COLO668 (cell line): ENCODE data around the gene MRGPRE.

Source experiments
- DNase-seq: peaks from one replicate; lab custom pipeline; 2025; ENCODE audit not compliant: unreplicated experiment; lab: John Stamatoyannopoulos, UW

MRGPRE gene

DNA sequence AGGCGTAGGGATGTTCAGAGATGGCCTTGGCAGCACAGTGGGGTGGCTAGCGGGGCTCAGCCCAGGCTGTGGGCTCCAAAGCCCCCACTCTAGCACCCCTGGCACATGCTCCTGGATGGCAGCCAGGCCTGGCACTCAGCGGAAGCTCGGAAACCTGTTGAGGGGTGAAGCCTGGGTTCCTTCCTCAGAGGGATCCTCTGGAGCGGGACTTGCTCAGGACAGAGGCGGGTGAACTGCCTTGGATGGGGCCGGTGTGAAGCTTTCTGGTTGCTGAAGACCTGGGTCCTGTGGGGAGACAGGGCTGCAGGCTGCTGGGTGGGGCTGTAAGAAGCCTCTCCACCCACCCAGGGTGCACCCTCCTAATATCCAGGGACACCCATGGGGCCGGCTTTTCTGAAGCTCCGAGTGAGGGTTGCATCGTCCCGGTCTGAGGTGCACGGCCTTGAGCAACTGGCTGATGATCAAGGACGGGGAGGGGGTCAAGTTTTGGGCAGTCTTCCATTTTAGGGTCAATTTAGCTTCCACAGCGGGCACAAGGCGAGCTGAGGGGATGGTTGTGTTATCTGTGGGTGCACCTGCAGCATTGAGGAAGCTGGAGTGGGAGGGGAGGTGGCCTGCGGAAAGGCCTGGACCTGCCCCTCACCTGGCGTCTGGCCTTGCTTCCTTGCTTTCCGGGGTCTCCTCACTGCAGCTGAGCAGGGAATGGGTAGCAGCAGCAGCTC lies 5.2 kb downstream of the MRGPRE start:
- no peak for DNase-seq

DNA sequence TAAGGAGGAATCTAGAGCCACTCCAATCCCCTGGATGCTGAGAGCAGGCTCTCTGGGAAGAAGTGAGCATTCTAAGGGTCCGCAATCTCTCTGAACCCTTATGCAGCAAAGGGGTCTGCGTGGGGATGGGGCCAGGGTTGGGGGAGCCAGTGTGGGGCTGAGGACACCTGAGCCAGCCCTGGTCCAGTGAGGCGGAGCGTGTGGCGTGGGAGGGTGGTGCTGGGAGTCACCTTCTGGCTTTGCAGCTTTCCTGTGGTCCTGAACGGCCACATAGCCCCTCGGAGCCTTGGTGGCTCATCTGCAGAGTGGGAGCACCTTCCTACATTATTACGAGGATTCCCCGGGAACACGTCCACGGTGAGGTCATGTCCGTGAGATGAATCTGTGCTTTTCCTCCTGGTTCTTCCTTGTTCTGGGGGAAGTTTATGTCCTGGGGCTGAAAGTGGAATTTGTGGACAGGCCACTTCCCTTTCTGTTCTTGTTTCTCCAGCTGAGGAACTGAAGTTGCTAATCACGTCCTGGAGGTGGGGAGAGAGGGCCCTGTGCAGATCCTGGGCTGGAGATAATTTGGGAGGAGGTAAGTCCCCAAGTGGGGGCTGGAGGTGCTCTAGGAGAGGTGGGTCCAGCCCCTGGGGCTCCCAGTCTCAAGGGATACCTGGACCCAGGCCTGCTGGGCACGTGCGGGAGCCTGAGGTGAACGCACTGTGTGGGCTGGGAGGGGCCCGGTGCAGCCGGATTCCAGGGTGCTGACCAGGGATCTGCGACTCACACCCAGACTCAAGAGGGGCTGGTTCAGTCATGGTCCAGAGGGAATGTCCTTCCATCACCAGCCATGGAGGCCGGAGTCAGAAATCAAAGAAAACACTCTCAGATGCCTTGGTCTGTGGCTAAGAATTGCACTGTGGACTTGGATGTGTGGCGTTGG lies 6.1 kb downstream of the MRGPRE start:
- no peak for DNase-seq

DNA sequence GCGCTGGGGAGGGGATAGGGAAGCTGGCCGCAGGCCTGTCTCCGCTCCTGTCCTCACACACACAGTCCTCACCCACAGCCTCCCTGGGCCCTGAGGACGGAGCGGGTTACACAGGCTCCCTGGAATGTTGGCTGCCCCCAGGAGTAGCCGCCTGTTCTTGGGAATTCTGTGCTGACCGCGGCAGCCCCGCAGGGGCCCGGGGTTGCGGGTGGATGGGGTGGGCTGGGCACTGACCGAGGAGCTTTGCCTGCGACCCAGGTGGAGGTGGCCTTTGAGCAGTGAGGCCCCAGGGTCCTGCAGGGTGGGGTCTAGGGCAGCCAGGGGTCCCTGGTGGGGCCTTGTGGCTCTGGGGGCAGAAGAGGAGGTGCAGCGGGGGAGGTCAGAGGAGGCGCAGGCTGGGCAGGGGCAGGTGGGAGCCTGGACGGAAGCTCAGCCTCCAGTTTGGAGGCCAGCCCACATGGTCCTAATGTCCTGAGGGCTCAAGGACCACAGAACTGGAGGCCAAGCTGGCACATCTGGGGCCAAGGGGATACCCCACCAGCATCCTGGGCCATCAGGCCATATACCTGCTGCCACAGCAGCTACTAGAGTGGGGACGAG lies 7.0 kb downstream of the MRGPRE start:
- no peak for DNase-seq

DNA sequence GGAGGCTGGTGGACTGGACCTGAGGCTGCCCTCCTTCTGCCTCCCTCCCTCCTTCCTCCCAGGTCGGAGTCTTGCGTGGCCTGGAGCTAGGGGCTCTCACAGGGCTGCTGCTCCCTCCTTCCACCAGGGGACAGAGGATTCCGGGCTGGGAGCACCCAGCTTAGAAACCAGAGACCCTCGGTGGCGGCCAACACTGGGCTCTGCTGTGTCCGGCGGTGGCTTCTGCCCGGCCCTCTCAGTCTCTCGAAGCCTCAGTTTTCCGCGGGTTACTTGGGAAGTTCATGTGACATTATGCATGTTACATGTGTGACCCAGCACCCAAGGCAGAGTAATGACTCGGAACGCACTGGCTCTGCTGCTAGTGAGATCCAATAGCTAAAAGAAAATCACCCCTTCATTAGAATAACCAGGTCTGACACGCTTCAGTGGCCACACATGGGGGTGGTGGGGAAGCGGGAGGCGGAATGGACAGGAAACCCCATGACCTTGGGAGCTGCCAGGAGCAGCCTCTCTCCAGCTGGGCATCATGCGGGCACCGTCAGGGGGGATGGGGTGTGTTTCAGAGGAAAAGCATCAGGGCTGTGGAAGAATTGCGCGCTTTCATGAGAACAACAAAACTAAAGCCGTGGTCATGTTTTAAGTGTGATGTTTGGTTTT lies 7.7 kb downstream of the MRGPRE start:
- no peak for DNase-seq

DNA sequence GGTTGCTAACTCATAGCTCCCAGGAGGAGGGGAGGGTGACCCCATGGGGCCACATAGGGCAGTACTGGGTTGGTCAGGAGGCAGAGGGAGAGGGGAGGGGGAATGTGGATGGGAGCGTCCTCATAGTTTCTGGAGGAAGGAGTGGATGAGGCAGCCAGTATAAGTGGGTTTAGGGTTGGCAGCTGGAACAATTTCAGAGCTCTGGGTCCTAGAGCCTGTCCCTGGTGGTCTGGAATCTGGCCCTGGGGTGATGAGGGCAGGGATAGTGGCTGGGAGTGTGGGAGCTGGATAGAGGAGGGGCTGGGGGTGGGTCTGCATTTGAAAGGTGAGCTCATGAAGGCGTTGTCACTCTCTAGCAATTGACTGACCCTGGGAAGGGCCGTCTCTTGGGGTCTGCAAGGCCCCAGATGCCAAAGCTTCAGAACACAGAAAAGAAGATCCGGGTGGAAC lies 8.3 kb downstream of the MRGPRE start:
- DNase-seq = no peak

DNA sequence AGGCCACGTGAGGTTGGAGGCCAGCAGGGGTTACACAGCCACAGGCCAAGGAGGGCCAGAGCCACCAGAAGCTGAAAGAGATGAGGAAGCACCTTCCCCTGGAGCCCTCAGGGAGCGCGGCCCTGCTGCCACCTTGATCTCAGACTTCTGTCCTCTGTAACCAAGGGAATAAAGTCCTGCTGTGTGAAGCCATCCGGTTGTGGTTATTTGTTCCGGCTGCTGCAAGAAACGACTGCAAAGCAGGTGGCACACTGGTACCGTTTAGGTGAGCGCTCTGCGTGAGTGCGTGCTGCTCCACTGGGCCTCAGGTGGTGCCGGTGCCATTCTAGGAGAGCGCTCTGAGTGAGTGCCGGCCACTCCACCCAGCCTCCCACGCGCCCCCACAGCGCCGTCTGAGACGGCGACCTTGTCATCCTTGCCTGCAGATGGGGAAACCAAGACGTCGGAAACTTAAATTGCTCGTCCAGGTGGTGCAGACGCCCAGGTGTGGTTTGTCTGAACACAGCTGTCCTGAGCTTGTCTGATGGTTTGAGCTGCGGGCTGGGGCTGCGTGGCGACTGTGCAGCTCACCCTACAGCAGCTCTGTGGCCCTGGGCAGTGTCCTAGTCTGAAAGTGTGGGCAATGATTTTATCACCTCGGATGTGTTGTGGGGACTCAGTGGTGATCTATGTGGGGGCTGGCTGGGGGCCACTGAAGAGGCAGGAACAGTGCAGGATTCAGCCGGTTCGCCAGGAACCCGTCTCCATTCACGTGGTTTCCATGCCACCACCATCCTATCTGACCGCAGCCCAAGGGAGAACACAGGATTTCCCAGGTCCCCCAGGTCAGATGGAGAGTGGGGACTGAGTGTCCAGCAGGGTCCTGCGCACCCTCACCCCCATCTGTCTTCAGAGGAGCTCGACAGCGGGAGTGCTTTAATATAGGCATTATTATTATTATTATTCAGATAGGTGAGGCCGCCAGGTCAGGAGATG lies 9.0 kb downstream of the MRGPRE start:
- no peak for DNase-seq

DNA sequence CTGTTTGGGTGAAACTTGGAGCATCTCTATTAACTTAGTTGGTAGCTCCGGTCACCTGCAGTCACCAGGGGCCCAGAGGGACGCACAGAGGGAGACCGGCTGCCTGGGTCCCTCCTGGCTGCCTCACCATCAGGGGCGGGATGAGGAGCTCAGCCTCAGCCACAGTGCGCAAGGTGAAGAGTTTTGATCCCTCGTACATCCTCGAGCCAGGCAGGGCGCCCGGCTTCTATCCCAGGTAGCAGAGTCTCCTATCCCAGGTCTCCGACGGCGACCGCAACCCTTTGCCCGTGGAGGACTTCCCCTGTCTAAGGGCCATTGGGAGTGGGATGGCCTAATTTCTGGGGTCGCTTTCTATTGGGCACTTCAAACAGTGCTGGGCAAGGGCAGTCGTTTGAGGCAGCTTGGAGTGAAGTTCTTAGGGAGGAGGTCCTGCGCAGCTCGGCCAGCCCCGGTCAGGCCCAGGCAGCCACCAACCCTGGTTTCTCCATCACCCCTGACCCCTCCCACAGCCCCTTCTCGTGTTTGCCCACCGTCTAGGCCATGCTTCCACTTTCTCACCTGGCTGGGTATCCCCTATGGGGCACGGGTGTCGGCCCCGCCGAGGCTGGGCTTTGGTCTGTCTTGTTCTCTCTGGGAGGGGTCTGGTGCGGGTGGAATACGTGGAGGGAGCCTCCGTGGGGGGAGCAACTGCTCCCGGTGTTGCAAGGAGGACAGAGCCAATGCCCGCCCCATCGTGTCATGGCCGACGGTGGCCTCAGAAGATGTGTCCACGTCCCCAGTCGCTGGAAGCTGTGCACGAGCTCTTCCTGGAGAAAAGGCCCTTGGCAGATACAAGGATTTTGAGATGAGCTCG lies 10.0 kb downstream of the MRGPRE start:
- DNase-seq = no peak

DNA sequence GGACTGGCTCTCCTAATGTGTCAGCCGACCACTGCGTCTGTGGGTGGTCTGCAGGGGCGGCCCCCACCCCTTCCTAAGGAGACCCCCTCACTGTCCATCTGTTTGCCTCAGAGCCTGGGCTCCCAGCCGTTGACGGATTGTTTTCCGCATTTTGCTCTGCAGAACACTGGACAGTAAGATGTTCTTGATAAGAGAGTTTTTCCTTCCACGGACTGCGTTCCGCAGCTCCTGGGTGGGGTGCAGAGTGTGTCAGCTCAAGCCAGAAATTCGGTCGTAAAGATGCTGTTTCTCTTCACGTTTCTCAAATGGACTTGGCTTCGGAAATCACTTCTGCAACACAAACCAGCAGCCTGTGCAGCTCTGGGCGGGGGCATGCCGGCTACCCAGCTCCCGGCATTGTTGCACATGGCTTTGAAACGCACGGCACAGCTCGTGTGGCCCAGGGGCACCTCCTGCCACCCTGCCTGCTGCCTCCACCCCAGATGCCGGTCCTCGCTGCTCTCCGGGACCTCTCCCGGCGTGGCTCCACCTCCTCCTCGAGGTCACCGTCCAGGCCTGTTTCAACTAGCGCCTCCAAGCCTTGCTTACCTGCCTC lies 10.7 kb downstream of the MRGPRE start:
- no peak for DNase-seq

DNA sequence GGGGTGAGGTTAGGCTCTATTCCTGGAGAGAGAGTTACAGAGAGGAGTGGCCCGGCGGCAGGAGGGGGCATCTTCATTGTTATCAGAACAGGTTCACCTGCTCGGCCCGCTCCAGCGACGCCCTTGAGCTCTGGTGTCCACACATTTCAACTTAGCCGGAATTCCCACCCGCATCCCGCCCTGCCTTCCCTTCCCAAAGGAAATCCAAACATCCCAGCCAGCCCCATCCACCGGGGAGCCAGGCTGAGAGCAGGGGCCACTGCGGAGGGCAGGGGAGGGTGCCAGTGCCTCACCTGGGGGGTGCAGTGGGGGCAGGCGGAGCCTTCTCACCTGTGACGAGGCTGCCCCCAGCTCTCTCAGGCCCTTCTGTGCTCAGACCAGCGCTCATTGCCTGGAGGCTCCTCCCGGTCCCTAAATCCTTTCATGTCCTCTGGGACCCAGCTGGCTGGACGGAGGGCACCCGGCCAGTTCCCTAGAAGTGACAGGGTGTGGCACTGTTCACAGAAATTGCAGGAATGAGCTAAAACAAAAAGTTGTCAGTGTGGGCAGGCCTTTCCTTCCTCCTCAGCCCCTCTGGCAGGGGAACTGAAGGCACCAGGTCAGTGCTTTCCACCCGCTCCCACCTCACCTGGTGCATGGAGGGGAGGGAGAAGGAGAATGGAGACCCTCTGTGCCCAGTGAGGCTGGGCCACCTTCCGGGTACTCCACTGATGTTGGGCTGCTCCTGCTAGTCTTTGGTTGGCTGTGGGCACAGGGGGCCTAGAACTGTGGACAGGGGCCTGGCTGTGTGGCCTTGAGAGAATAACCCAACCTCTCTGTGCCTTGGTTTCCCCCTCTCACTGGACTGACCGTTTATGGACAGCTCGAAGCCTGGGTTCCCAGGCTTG lies 11.5 kb downstream of the MRGPRE start:
- DNase-seq = no peak

DNA sequence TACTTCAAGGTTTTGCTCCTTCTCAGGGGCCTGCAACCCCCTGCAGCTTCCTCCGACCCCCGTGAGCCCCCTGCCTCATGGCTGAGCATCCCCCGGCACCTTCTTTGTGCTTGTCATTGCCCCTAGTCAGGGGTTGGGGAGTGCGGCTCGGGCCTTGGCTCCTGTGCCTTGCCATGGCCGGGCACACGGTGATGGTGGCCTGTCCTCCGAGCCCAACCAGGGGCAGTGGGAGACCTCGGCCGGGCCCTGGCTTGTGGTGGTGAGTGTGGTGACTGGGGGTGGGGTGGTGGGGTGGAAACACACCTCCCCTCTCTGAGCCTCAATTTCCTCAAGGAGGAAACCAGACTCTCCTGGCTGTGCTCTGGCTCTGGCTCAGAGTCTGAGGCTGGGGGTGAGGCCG lies 12.1 kb downstream of the MRGPRE start:
- no peak for DNase-seq

DNA sequence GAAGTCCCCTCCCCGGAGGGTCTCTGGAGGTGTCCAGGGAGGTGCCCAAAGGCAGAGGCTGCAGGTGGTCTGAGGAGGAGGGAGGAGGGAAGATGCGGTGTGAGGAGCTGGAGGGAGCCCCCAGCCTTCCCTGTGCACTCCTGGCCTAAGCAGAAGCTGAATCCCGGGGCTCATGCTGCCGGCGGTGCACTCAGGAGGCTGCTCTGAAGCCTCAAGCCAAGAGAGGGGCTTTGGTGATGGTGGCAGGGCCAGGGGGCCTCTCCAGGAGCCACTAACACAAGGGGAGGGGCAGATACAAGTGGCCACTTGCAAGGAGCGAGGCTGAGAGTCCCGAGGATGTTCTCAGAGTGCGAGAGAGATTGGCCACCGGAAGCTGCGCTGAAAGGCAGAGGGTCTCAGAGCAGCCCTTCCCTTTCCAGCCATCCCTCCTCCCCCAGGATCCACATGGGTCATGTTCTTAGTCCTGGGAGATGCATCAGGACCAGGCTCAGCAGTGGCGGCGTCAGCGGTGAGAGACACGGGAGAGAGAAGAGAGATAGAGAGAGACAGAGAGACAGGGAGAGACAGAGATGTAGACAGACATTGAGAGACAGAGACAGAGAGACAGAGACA lies 12.8 kb downstream of the MRGPRE start:
- DNase-seq = no peak

DNA sequence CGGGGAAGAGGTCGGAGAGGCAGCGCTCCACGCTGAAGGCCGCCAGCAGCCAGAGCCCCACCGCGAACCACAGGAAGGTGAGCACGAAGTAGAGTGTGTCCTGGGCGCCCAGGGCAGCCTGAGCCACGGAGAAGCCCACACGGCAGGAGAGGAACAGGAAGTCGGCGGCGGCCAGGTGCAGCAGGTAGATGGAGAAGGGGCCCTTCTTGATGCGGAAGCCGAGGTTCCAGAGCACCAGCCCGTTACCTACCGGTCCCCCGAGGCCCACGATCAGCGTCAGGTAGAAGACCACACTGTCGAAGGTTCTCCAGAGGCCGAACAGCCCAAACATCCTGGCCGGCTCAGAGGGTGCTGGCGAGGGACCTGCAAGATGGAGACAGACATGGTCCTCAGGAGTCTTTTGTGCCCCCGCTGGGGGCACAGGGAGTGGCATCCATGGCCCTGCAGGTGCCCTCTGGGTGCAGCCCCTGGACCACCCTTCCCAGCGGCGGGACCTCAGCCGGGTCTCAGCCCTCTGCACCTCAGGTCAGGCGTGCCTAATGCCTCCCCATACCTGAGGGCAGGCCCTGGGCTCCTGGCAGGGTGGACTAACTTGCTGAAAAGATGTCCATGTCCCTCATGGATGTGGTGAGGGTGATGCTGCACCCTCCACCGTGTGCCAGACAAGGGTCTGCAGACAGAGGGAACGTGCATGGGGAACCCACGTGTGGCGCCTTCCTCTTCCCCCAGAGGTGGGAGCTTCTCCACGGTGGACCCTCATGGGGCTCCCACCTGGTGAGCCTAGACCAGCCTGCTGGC lies 13.5 kb downstream of the MRGPRE start, which contains the start of gene MRGPRG:
Gene MRGPRG (minus strand): TSS at position 331 of the 798 bp plus-strand sequence. CDS start 0 bp downstream, at position 331.
- DNase-seq = no peak

DNA sequence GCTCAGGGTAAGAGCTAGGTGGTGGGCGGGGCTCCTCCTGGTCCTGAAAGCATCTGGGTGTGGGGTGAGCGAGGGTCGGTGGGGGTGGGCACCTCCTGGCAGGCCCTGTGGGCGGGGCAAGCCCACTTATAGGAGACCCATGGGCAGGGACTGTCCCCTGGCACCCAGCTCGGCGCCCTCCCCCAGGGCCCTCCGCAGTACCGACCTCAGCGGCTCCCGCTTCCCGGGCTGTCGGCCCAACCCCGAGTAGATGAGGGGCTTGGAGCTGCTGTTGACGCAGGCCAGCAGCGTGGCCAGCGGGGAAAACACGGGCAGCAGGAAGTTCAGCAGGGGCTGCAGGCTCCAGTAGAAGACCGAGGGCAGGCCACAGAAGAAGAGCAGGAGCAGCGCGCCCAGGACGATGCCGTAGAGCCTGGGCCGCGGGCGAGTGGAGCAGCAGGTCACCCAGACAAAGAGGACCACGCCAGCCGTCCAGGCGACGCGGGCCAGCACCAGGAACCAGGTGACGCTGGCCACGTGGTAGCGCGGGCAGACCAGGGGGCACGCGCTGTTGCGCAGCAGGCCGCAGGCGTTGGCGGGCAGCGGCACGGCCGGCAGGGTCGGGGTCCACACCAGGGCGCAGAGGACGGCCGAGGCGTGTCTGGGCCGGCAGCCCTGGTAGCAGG lies 14.3 kb downstream of the MRGPRE start:
- no peak for DNase-seq

DNA sequence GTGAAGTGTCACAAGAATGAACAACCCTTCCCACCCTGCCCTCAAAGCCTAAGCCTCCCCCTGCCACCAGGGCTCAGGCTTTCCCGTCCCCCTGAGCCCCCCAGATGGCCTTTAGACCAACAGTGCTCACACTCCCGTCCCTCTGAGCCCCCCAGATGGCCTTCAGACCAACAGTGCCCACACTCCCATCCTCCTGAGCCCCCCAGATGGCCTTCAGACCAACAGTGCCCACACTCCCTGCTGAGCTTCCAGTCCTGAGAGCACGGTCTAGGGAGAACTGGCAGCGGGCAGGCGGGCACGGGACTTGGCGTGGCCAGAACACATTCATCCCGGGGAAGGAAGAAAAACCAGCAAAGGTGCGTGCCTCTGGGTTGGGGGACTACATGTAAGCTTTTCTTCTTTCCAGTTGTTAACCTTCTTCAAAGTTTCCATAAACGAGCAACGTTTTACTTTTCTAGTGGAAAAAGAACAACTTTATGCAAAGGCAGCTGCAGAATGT lies 16.1 kb downstream of the MRGPRE start:
- DNase-seq = no peak

DNA sequence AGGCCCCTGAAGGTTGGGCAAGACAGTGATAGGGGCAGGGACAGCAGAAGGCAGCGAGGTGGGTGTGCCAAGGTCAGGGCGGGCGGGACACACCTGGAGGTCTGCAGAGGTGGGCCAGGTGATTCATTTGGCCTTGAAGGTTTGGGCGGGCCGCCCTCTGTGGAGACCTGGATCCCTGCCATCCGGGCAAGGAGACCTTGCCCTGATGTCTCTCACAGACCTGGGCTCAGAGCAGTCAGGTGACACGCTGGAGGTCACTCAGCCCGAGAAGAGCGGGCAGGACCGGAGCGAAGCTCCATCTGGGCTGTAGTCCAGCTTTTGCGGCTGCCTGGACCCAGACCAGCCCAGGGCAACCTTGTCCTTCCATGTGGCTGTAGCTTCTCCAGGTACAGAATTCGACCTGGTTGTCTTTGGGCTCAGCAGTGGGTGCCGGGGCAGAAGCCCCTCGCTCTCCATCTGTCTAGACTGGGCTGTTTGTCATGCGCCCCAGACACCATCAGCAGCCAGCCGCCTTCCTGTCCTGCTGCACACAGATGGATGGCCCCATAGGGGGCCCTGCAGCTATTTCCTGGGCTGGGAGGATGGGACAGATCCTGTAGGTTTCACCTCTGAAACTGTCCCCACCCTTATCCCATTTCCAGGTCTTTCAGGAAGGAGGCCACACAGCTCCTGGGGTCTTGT lies 16.7 kb downstream of the MRGPRE start:
- DNase-seq = no peak
